GM13977 (cell line): ENCODE measurements around the gene TMEM213.

Source experiments
- DNase-seq: peaks from one replicate; pipeline ENCODE4 v3.0.0; 2012; ENCODE audit warnings: low spot score
- CTCF ChIP-seq: IDR thresholded peaks from 2 replicates; pipeline ENCODE4 v1.5.1; 2012; ENCODE audit warnings: mild to moderate bottlenecking, control low read depth; ENCODE audit not compliant: insufficient read depth; ENCODE audit errors: extremely low read depth, missing control alignments
- in situ Hi-C: fragments of 300-500 bp; cut with MboI; formaldehyde crosslinking; loops from one replicate; pipeline ENCODE4 v1.12.0; 2022; ENCODE audit warnings: low sequenced_read_pairs, low pct_unique_long_range_greater_than_20kb, mixed read lengths, inconsistent platforms; ENCODE audit not compliant: unreplicated experiment

The TMEM213 gene

GRCh38 chr7:138834583-138834982 is 36.8 kb downstream of the TMEM213 start:
- in situ Hi-C loops: no loop called here
- no peak for DNase-seq
- TF ChIP-seq CTCF: no peak

GRCh38 chr7:138835087-138835486 is 37.3 kb downstream of the TMEM213 start:
- DNase-seq: no peak
- TF ChIP-seq CTCF: no peak
- in situ Hi-C loops: no loop called here

GRCh38 chr7:138837627-138838026 is 39.8 kb downstream of the TMEM213 start:
- in situ Hi-C loops: no loop called here
- no peak for DNase-seq
- TF ChIP-seq CTCF: no peak

GRCh38 chr7:138838166-138838565 is 40.4 kb downstream of the TMEM213 start:
- DNase-seq: no peak
- in situ Hi-C loops: no loop called here
- TF ChIP-seq CTCF: no peak

GRCh38 chr7:138842111-138842510 is 44.3 kb downstream of the TMEM213 start:
- TF ChIP-seq CTCF: no peak
- DNase-seq: no peak

GRCh38 chr7:138843632-138844580 is 46.1 kb downstream of the TMEM213 start:
- in situ Hi-C loops: no loop called here
- no peak for DNase-seq
- no peak for TF ChIP-seq CTCF

More at GRCh38 chr7:138842111-138842510, 44.3 kb downstream of the TMEM213 start:
- in situ Hi-C loops: no loop called here
